Prostate gland (tissue), 2 donors: Measurements from ENCODE around the gene WDR19. TPM values are rescaled to one million over a fixed set of nuclear protein-coding genes. Genes with fewer than 3 reads are reported as not detected.

Experiments used
- DNase-seq: peaks from one replicate; pipeline ENCODE4 v3.0.0-alpha.2; 2019; ENCODE audit warnings: low spot score
- H3K27ac ChIP-seq, 2 donors: fragments of 200-600 bp; sonication (generic); 2 replicates each; pipeline ENCODE4 v1.5.1; 2017 to 2019
- H3K27me3 ChIP-seq: fragments of 200-600 bp; sonication (generic); replicated peaks from 2 replicates; pipeline ENCODE4 v1.5.1; 2019; ENCODE audit not compliant: insufficient read depth
- H3K36me3 ChIP-seq, 2 donors: fragments of 200-600 bp; sonication (generic); 1 replicate in 1 of 2; 2 replicates in 1 of 2; pipeline versions ENCODE4 v1.5.1 to v1.8.1; 2017 to 2019
- H3K4me1 ChIP-seq: fragments of 200-600 bp; sonication (generic); replicated peaks from 2 replicates; pipeline ENCODE4 v1.5.1; 2019
- H3K4me3 ChIP-seq, 2 donors: fragments of 200-600 bp; sonication (generic); 2 replicates each; pipeline ENCODE4 v1.5.1; 2017 to 2019
- H3K9me3 ChIP-seq: fragments of 200-600 bp; sonication (generic); 2 replicates; pipeline ENCODE4 v1.5.1; 2017
- CTCF ChIP-seq, 4 experiments: fragments of 200-600 bp in 2 of 4; fragments of 450-650 bp in 2 of 4; sonication (generic) in 2 of 4; IDR thresholded peaks; 1 replicate in 3 of 4; 2 replicates in 1 of 4; pipeline ENCODE4 v1.5.1; 2016 to 2019; ENCODE audit warnings: antibody characterized with exemption in 4 of 4, mild to moderate bottlenecking in 2 of 4, moderate library complexity in 2 of 4
- POLR2A ChIP-seq: fragments of 450-650 bp; IDR thresholded peaks from one replicate; pipeline ENCODE4 v1.6.1; 2016; ENCODE audit warnings: antibody characterized with exemption, mild to moderate bottlenecking
- POLR2AphosphoS5 ChIP-seq: sonication (generic); formaldehyde crosslinking; IDR thresholded peaks from one replicate; pipeline ENCODE4 v1.6.1; 2017; ENCODE audit warnings: antibody characterized with exemption
- WGBS: methylation state at CpG from one replicate; pipeline ENCODE4 v1.1.5; 2018; 5-methylcytosine and 5-hydroxymethylcytosine counted together
- intact Hi-C: fragments of 100-400 bp; cut with DNase I; formaldehyde crosslinking; loops from one replicate; pipeline ENCODE4 v1.14.2; 2022
- total RNA-seq, 2 donors: library from RNA; depleted of rRNA; stranded (reverse); fragments of >200 nt; gene quantifications; one replicate each; pipeline ENCODE4 v1.1.0, GENCODE V29; 2016

The WDR19 gene
- total RNA-seq, 2 donors from 2014 or later, result 27.3 to 42.5 TPM

GRCh38 chr4:39303871-39304270, 121.5 kb downstream of the WDR19 start:
- no peak overlapping the region for H3K27ac ChIP-seq
- WGBS, result 83% methylated on average over 3 of the region's 3 CpGs
- intact Hi-C loops, result no loop called here

GRCh38 chr4:39304651-39305050, 122.3 kb downstream of the WDR19 start:
- Histone ChIP-seq H3K36me3 (peaks cover 0 to 7% of the 10 kb centered on the region in 2 donors), H3K4me3 (no peak overlapping the region), H3K9me3 (no peaks in the 10 kb centered on the region), H3K4me1 (no peaks in the 10 kb centered on the region), H3K27me3 (no peaks in the 10 kb centered on the region), H3K27ac (no peak overlapping the region)
- intact Hi-C loops, result no loop called here
- TF ChIP-seq CTCF (IDR thresholded peaks at IDR 0.05) (no peak), POLR2A (no peak), POLR2AphosphoS5 (no peak)
- 88% methylated on average over 5 of the region's 5 CpGs for WGBS
- DNase-seq, result no peak

More at GRCh38 chr4:39303871-39304270, 121.5 kb downstream of the WDR19 start:
- no peaks in the 10 kb centered on the region for H3K4me1 ChIP-seq
- no peak overlapping the region for H3K4me3 ChIP-seq
- H3K27me3 ChIP-seq, result no peaks in the 10 kb centered on the region
- TF ChIP-seq CTCF (IDR thresholded peaks at IDR 0.05) (no peak), POLR2A (no peak), POLR2AphosphoS5 (no peak)
- DNase-seq, result no peak
- H3K36me3 ChIP-seq, result peaks cover 0 to 7% of the 10 kb centered on the region in 2 donors
- no peaks in the 10 kb centered on the region for H3K9me3 ChIP-seq

DNA sequence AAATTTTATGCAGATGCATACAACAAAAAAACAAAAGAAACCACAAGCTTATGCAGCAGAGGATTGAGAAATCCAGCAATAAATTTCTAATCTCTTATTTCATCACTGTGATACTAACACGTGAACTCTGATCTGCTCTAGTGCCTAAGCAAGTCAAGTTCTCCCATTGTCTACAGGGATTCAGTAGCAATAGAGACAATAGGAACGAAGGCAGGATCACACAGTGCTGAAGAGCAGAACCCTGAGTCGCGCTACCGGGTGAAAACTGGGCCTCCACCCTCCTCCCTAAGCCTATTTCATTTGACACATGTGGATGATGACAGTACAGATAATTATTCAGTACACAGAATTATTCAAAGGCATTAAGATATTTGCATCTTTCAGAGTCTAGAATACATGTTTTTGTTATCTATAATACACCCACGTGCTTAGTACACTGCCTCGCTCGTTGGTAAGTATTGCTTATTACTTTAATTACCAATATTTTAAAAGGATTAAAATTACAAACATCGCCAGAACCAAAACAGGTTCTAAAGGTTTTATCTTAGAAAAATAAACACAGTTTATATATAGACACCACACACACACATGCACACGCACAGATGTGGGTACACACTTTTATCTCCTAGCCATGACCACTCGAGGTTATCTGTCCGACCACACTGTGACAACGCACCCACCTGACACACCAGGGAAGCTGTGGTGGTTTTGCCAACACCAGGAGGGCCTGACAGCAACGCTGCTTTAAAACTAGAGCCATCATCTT, 123.8 kb downstream of the WDR19 start:
- Histone ChIP-seq H3K9me3 (no peaks in the 10 kb centered on the region), H3K4me3 (no peak overlapping the region), H3K36me3 (no peaks in the 10 kb centered on the region), H3K27ac (no peak overlapping the region), H3K4me1 (no peaks in the 10 kb centered on the region), H3K27me3 (no peaks in the 10 kb centered on the region)
- intact Hi-C loops, result no loop called here
- WGBS, result 83% methylated on average over 14 of the region's 14 CpGs
- no peak for TF ChIP-seq CTCF (IDR thresholded peaks at IDR 0.05)
- no peak for TF ChIP-seq POLR2AphosphoS5
- no peak for TF ChIP-seq POLR2A
- DNase-seq, result no peak

- no peak overlapping the region for H3K4me3 ChIP-seq
Observed at GRCh38 chr4:39308611-39309010, 126.3 kb downstream of the WDR19 start.

More at GRCh38 chr4:39308611-39309010, 126.3 kb downstream of the WDR19 start:
- no peak overlapping the region for H3K27ac ChIP-seq
- H3K4me1 ChIP-seq, result no peaks in the 10 kb centered on the region
- no peaks in the 10 kb centered on the region for H3K36me3 ChIP-seq
- DNase-seq, result no peak
- H3K27me3 ChIP-seq, result no peaks in the 10 kb centered on the region
- TF ChIP-seq POLR2AphosphoS5, result no peak
- TF ChIP-seq POLR2A, result no peak
- TF ChIP-seq CTCF (IDR thresholded peaks at IDR 0.05), result no peak
- intact Hi-C loops, result no loop called here
- no peaks in the 10 kb centered on the region for H3K9me3 ChIP-seq
- 84% methylated on average over 6 of the region's 6 CpGs for WGBS
